NCI-H82 (cell line): ENCODE measurements around the gene MRPL18.
"Not testable (repeated sequence)": the region's sequence is repeated elsewhere in the genome, so short reads cannot be mapped to it uniquely, and the experiment has no call there.

Source experiments
- DNase-seq: peaks from one replicate; lab custom pipeline; 2025; lab: John Stamatoyannopoulos, UW

The MRPL18 gene

GRCh38 chr6:159790149-159790955 is at the start of gene MRPL18:
TSS of gene MRPL18 (plus strand) at chr6:159790467. CDS start at chr6:159790588, 121 bp downstream.
- DNase-seq: peak; percentile 99

DNA sequence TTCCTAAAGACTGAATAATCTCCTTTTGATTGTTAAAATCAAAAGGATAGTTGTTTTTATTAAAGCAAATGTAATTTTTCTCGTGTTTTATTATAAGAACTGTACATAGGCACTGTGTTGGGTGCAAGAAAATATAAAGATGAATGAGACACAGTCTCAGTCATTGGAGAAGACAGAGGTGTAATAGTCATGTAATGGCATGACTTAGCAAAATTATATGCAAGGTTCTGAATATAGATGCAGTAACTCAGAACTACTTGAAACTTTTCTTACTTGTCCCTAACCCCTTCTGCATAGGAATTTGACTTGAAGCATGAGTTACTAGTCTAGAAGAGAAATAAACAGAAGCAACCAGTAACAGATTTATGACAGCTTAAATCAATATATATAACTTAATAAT is 48.1 kb upstream of the MRPL18 start:
- DNase-seq: no peak

DNA sequence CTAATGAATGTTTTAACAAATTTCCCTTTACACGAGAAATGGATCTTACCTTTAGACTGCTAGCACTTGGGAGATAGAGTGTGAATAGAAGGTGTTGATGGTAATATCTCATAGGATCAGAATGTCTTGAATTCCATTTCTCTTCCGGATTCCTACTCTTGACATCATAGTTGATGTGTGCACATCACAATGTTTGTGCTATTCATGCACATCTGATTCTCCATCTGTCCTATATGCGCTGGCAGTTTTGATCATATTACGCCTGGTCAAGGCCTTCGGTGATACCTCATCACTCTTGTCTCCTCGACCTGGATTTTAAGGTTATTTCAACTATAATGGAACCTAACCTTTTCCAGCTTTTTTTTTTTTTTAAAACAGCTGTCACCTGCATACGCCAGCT is 45.2 kb upstream of the MRPL18 start:
- DNase-seq: no peak

DNA sequence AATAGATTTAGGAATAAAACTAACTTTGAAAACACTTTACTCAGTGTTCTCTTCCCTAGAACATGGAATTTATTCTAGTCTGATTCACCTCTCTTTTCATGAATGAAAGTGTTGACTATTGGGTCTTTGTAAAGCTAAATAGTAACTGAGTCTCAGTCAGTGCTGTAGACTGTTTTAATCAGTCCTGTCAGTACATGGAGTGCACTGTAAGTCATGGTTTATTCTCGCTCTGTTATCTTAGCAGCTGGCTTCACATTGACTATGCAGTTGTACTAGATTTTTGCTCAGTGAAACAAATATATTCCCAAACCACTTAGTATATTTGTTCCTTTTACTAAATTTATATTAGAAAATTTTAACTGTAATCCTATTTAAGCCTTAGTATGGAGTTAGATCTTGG is 43.5 kb upstream of the MRPL18 start:
- DNase-seq: no peak

DNA sequence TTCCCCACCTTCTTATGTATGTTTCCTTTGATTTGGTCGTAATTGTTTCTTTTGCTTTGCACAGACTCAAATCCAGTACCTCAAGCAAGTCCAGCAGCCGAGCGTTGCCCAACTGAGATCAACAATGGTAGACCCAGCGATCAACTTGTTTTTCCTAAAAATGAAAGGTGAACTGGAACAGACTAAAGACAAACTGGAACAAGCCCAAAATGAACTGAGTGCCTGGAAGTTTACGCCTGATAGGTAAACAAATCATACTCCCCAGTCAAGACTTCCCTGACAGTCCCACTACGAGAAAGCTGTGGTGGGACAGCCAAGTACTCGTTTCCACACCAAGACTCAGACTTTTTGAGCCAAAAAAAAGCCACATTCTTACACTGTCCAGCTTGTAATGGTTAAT is 42.1 kb upstream of the MRPL18 start:
- DNase-seq: not testable (repeated sequence)

GRCh38 chr6:159751448-159751847 is 38.8 kb upstream of the MRPL18 start:
- no peak for DNase-seq

GRCh38 chr6:159753081-159753872 is 37.0 kb upstream of the MRPL18 start:
- DNase-seq: no peak

DNA sequence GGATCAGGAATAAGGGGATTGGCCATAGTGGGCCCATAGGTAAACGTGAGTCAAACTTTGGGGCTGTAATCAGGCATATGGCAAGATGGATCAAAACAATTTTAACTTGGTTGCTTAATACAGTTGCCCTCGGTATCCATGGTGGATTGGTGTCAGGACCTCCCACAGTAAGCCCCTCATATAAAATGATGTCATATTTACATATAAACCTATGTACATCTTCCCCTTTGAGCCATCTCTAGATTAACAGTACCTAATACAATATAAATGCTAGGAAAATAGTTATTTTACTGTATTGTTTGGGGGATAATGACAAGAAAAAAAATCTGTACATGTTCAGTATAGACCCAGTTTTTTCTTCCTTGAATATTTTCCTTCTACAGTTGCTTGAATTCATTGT is 35.9 kb upstream of the MRPL18 start:
- DNase-seq: no peak

GRCh38 chr6:159754959-159755914 is 35.0 kb upstream of the MRPL18 start:
- DNase-seq: no peak

- DNase-seq: no peak
These were observed 33.8 kb upstream of the MRPL18 start for GRCh38 chr6:159756508-159756907.

- peak; percentile 82 for DNase-seq
These were observed 32.0 kb upstream of the MRPL18 start for GRCh38 chr6:159758031-159759001.

DNA sequence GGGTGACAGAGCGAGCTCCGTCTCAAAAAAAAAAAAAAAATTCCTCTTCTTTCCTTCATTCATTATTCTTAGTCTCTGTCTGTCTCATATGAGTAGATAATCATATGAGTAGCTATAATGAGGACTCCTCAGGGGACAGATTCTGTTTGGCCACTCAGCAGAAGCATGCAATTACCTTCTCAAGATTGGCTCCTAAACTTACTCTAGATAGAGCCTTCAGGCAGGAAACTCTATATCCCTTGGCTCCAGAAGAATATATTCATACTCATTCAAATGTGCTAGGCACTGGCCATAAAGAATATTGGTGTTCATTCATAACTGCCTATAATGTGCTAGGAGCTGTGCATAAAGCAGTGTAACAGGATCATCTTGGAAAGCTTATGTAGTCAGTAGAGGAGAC is 30.6 kb upstream of the MRPL18 start:
- no peak for DNase-seq

GRCh38 chr6:159760602-159761057 is 29.6 kb upstream of the MRPL18 start:
- DNase-seq: peak; percentile 21

DNA sequence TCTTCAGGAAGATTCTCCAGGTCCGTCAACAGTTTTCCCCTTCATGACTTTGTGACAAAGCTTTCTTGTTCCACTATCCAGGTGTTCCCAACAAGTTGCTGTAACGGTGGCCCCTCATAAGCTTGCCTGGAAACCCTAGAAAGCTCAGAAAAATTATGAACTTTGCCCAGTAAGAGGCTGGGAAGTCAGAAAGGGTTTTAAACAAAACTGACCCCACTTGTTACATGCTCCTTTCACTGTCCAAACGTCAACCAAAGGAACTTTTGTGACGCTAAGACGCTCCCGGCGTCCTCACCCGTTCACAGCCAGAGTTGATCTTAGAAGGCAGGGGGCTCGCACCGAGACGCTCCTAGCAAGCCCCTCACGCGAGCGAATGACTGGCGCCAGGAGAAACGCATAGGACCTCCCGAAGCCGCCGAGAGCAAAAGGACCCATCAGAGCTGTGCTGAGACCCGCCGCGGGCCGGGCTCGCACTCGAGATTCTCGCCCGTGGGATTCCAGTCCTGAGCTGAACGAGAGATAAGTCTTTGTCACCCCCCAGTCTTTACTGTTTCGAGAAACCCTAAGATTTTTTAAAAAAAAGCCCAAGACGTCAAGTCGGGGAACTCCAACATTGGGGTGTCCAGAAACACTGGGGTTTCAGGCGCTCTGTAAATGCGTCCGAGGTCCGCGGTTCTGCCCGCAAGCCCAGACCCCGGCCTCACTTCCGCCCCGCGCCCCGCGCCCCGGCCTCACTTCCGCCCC is 29.0 kb upstream of the MRPL18 start:
- peak; percentile 66 for DNase-seq

DNA sequence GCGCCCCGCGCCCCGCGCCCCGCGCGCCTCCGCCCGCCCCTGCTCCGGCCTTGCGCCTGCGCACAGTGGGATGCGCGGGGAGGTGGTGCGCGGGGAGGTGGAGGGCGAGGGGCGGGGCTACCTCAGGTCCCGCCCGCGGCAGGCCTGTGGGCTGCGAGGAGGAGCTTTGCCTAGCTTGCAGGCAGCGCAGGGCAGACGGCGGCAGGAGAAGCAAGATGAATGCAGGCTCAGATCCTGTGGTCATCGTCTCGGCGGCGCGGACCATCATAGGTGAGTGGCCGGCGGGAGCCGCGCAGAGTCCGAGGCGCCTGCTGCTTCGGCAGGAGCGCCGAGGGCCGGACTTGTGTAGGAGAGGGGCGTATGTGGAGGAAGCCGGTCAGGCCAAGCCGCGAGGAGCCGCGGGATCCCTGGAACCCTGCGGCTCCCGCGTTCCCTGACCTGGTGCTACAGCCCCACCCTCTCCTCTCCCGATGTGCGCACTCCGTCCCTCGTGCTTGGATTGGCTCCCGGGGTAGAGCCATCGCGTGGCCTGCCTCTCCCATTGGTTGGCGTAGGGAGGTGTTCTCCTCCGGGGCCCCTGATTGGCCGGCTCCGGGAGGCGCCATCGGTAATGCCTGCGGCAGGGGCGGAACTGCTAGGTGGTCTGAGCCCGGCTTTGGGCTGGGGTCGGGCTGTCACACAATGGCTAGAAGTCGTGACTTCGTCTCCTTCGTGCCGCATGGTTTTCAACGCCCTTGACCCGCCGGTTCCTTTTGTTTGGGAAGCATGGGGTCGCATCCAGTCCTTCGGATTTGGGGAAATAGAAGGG is 28.2 kb upstream of the MRPL18 start, which contains the start of gene ACAT2:
ACAT2 (plus strand) TSS at position 173 of the 808 bp plus-strand sequence; CDS start at position 216, 43 bp downstream.
- peak; percentile 99 for DNase-seq

GRCh38 chr6:159762681-159763293 is 27.5 kb upstream of the MRPL18 start:
- no peak for DNase-seq

DNA sequence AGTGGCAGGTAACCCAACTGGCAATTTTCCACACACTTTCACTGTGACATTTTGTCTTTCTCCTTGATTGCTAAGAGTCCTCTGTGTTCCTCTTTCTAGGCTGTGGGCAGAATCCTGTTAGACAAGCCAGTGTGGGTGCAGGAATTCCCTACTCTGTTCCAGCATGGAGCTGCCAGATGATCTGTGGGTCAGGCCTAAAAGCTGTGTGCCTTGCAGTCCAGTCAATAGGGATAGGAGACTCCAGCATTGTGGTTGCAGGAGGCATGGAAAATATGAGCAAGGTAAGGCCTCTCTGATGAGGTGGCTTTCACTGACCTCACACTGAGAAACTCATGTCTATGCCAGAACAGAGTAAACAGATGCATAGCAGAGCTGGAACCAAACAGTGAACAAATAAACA is 23.4 kb upstream of the MRPL18 start:
- DNase-seq: no peak

DNA sequence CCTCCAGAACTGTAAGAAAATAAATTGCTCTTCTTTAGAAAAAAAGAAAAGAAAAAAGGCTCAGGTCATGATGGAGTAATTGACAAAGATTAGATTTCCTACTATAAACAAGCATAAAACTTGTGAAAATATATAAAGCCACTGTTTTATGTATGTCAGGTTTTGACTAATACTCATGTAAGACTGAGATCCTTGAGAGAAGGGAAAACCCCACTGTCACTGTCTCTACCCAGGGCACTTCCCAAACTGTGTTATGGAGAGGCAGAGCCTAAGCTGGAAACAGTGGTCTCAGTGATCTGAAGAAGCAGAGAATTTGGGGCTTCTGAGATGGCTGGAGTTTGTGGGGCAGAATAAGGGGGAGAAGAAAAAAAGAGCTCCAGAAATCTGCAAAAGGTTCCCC is 20.8 kb upstream of the MRPL18 start:
- no peak for DNase-seq

DNA sequence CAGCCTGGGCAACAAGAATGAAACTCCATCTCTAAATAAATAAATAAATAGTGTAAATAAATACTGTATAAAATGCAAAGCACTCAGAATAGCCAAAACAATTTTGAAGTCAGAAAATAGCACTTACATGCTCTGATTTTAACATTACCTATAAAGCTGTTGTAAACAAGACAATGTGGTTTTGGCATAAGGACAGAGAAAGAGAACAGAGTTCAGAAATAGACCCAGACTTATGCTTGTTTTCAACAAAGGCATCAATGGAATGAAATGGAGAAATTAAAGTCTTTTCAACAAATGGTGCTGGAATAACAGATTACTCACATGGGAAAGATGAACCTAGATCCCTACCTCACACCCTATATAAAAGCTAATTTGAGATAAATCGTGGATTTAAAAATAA is 18.1 kb upstream of the MRPL18 start:
- no peak for DNase-seq
